GM12874 (cell line): ENCODE results near the gene LRFN5.

Source experiments
- CTCF ChIP-seq: IDR thresholded peaks from 2 replicates; pipeline ENCODE4 v1.5.1; 2011; ENCODE audit warnings: low read depth, mild to moderate bottlenecking, control low read depth, low read length, moderate library complexity; ENCODE audit not compliant: insufficient read depth

Gene LRFN5

GRCh38 chr14:41860586-41860985 lies 253.9 kb downstream of the LRFN5 start:
- TF ChIP-seq CTCF: no peak

- TF ChIP-seq CTCF: no peak
Measured at GRCh38 chr14:41865894-41866293, 259.2 kb downstream of the LRFN5 start.

GRCh38 chr14:41868396-41868795 lies 261.7 kb downstream of the LRFN5 start:
- no peak for TF ChIP-seq CTCF

- no peak for TF ChIP-seq CTCF
Measured at GRCh38 chr14:41872931-41873685, 266.4 kb downstream of the LRFN5 start.

GRCh38 chr14:41873686-41874317 lies 267.1 kb downstream of the LRFN5 start:
- no peak for TF ChIP-seq CTCF

- no peak for TF ChIP-seq CTCF
Measured at GRCh38 chr14:41875116-41875515, 268.4 kb downstream of the LRFN5 start.

GRCh38 chr14:41878321-41878720 lies 271.6 kb downstream of the LRFN5 start:
- no peak for TF ChIP-seq CTCF
